AG09319 (cell line): Measurements from ENCODE around the gene THAP9.

Experiments used
- DNase-seq: peaks from one replicate; pipeline ENCODE4 v3.0.0-alpha.2; 2010; ENCODE audit warnings: low read depth; ENCODE audit errors: extremely low read depth
- CTCF ChIP-seq: IDR thresholded peaks from 2 replicates; pipeline ENCODE4 v1.5.1; 2011; ENCODE audit warnings: low read depth, mild to moderate bottlenecking, inconsistent platforms, low read length, moderate library complexity

THAP9 gene

GRCh38 chr4:82898322-82899243 lies 2.0 kb upstream of the THAP9 start:
- peak; percentile 36 for TF ChIP-seq CTCF
- DNase-seq, result peak; percentile 67

- no peak for DNase-seq
- no peak for TF ChIP-seq CTCF
These were observed 1.0 kb upstream of the THAP9 start for GRCh38 chr4:82899374-82900065.

GRCh38 chr4:82900066-82900410 lies 497 bp upstream of the THAP9 start:
- DNase-seq, result no peak

GRCh38 chr4:82901183-82901718 lies 716 bp downstream of the THAP9 start:
- no peak for DNase-seq

More at GRCh38 chr4:82900066-82900410, 497 bp upstream of the THAP9 start:
- no peak for TF ChIP-seq CTCF

GRCh38 chr4:82903737-82904136 lies 3.2 kb downstream of the THAP9 start:
- TF ChIP-seq CTCF, result no peak
- DNase-seq, result no peak

More at GRCh38 chr4:82901183-82901718, 716 bp downstream of the THAP9 start:
- TF ChIP-seq CTCF, result no peak

- no peak for TF ChIP-seq CTCF
- no peak for DNase-seq
These were observed 4.7 kb downstream of the THAP9 start for GRCh38 chr4:82905205-82905604.

GRCh38 chr4:82906469-82906868 lies 5.9 kb downstream of the THAP9 start:
- no peak for DNase-seq
- TF ChIP-seq CTCF, result no peak
